Panc1 (cell line): ENCODE data around the gene USP8. TPM values are rescaled to one million over a fixed set of nuclear protein-coding genes. Genes with fewer than 3 reads are reported as not detected.

Source experiments
- ATAC-seq: fragments of 200-7000 bp; cut with Tn5 transposase; 2 replicates; pipeline ENCODE4 v1.9.1; 2020; ENCODE audit warnings: mild to moderate bottlenecking, moderate library complexity
- BruUV-seq: library from RNA; stranded (reverse); fragments of 400-500 nt; replicated peaks from 2 replicates; lab custom pipeline; 2021; lab: Mats Ljungman, UMichigan
- CTCF ChIA-PET: fragments of 300-600 bp; sonication (Branson Sonifier 250); formaldehyde crosslinking; loops from one replicate; lab custom pipeline; 2022; ENCODE audit warnings: antibody characterized with exemption; lab: Charles Lee
- POLR2A ChIA-PET: fragments of 300-600 bp; sonication (Branson Sonifier 250); formaldehyde crosslinking; loops from one replicate; lab custom pipeline; 2022; ENCODE audit warnings: antibody characterized with exemption; lab: Charles Lee
- DNase-seq: peaks from one replicate; pipeline ENCODE4 v3.0.0-alpha.2; 2010; ENCODE audit warnings: low read depth, low spot score
- H3K27ac ChIP-seq: 2 replicates; pipeline ENCODE4 v1.5.1; 2011; ENCODE audit warnings: mild to moderate bottlenecking, low read length, inconsistent platforms
- H3K27me3 ChIP-seq: fragments of 200-500 bp; sonication (Bioruptor generic); 2 replicates; pipeline ENCODE4 v1.6.0; 2014; ENCODE audit warnings: low read length, inconsistent platforms; ENCODE audit not compliant: control insufficient read depth, insufficient read depth
- H3K36me3 ChIP-seq: fragments of 200-500 bp; sonication (Bioruptor generic); 2 replicates; pipeline ENCODE4 v1.5.1; 2014; ENCODE audit warnings: inconsistent platforms, mild to moderate bottlenecking, low read length, moderate library complexity; ENCODE audit not compliant: control insufficient read depth, insufficient read depth
- H3K4me1 ChIP-seq: 2 replicates; pipeline ENCODE4 v1.5.1; 2011; ENCODE audit warnings: inconsistent platforms, mild to moderate bottlenecking, low read length, moderate library complexity; ENCODE audit not compliant: control insufficient read depth, insufficient read depth
- H3K4me3 ChIP-seq, 2 experiments: 2 replicates each; pipeline ENCODE4 v1.5.1; 2011 to 2012; ENCODE audit warnings: low read depth in 2 of 2, low read length in 2 of 2, mild to moderate bottlenecking in 2 of 2, inconsistent platforms in 1 of 2, moderate library complexity in 1 of 2
- H3K9me3 ChIP-seq: fragments of 200-500 bp; sonication (Bioruptor generic); 2 replicates; pipeline ENCODE4 v1.5.1; 2014; ENCODE audit warnings: low read depth, mild to moderate bottlenecking, inconsistent platforms, low read length, moderate library complexity; ENCODE audit not compliant: control insufficient read depth, insufficient read depth
- CTCF ChIP-seq: fragments of 450-650 bp; IDR thresholded peaks from 2 replicates; pipeline ENCODE4 v1.5.1; 2017; ENCODE audit warnings: mild to moderate bottlenecking
- POLR2AphosphoS5 ChIP-seq: IDR thresholded peaks from 2 replicates; pipeline ENCODE4 v1.6.1; 2012; ENCODE audit warnings: mild to moderate bottlenecking, low read depth, low read length, moderate library complexity
- SIN3A ChIP-seq: IDR thresholded peaks from 2 replicates; pipeline ENCODE4 v1.6.1; 2012; ENCODE audit warnings: low read depth, mild to moderate bottlenecking, low read length, moderate library complexity, borderline replicate concordance; ENCODE audit not compliant: insufficient read depth
- TCF7L2 ChIP-seq: IDR thresholded peaks from 2 replicates; pipeline ENCODE4 v1.6.1; 2011; ENCODE audit warnings: mild to moderate bottlenecking, low read depth, low read length, inconsistent platforms
- in situ Hi-C: cut with HindIII; loops from 2 replicates; pipeline ENCODE4 v1.10.0; 2016; ENCODE audit warnings: low sequenced_read_pairs, low pct_unique_long_range_greater_than_20kb
- intact Hi-C: fragments of 100-400 bp; cut with micrococcal nuclease; formaldehyde crosslinking; loops from one replicate; pipeline ENCODE4 v1.10.0; 2022; ENCODE audit not compliant: unreplicated experiment
- total RNA-seq: library from RNA; stranded (reverse); gene quantifications from one replicate; pipeline ENCODE4 v1.2.1, GENCODE V29; 2021; ENCODE audit not compliant: unreplicated experiment
- TF ChIP-seq, protein P1 (sequence below), 2 experiments: IDR thresholded peaks; 2 replicates each; pipeline ENCODE4 v1.6.1; 2011 to 2012; ENCODE audit warnings: low read depth in 2 of 2, control low read depth in 1 of 2, low read length in 1 of 2, mild to moderate bottlenecking in 1 of 2, moderate library complexity in 1 of 2; ENCODE audit not compliant: insufficient read depth in 1 of 2

Gene USP8
- total RNA-seq, 1 experiment from 2014 or later = 57.3 TPM

- POLR2A ChIA-PET = no interaction called here
- no peaks in the 10 kb centered on the region for H3K27me3 ChIP-seq
- H3K4me3 ChIP-seq = no peak overlapping the region
- in situ Hi-C loops (no loop called here), intact Hi-C loops (no loop called here)
- CTCF ChIA-PET = interaction anchor here (0.6 kb wide), 1 partner anchor 877 kb away, joined by 3 read pairs; no protein-coding TSS in a partner anchor
- H3K9me3 ChIP-seq = no peaks in the 10 kb centered on the region
- no peak for DNase-seq
- no peak overlapping the region for H3K27ac ChIP-seq
- no peaks in the 10 kb centered on the region for H3K4me1 ChIP-seq
- no peaks in the 10 kb centered on the region for H3K36me3 ChIP-seq
- no TSS peak for BruUV-seq
- ATAC-seq = no peak
- TF ChIP-seq, protein P1, sequence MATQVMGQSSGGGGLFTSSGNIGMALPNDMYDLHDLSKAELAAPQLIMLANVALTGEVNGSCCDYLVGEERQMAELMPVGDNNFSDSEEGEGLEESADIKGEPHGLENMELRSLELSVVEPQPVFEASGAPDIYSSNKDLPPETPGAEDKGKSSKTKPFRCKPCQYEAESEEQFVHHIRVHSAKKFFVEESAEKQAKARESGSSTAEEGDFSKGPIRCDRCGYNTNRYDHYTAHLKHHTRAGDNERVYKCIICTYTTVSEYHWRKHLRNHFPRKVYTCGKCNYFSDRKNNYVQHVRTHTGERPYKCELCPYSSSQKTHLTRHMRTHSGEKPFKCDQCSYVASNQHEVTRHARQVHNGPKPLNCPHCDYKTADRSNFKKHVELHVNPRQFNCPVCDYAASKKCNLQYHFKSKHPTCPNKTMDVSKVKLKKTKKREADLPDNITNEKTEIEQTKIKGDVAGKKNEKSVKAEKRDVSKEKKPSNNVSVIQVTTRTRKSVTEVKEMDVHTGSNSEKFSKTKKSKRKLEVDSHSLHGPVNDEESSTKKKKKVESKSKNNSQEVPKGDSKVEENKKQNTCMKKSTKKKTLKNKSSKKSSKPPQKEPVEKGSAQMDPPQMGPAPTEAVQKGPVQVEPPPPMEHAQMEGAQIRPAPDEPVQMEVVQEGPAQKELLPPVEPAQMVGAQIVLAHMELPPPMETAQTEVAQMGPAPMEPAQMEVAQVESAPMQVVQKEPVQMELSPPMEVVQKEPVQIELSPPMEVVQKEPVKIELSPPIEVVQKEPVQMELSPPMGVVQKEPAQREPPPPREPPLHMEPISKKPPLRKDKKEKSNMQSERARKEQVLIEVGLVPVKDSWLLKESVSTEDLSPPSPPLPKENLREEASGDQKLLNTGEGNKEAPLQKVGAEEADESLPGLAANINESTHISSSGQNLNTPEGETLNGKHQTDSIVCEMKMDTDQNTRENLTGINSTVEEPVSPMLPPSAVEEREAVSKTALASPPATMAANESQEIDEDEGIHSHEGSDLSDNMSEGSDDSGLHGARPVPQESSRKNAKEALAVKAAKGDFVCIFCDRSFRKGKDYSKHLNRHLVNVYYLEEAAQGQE (IDR thresholded peaks at IDR 0.05; ENCODE audit: insufficient read depth in 1 of 2, low read depth in 2 of 2, low read length in 1 of 2) = no peak
- TF ChIP-seq POLR2AphosphoS5 = no peak
- no peak for TF ChIP-seq SIN3A
- TF ChIP-seq CTCF = no peak
- TF ChIP-seq TCF7L2 = no peak
Observed at GRCh38 chr15:50506121-50506520, 81.9 kb downstream of the USP8 start.

DNA sequence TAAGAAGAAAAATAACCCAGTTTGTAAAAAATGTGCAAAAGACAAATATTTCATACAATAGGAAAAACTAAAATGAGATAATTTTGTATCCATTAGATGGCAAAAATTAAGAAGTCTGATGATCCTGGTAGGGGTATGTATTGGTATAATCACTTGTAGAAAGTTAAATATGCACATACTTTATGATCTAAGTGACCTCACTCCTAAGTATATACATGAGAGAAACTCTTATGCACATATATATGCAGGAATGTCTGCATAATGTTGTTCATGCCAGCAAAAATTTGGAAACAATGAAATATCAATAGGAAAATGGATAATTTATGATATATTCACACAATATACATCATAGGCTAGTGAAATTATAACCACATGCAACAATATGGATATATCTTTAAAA lies 88.8 kb downstream of the USP8 start:
- CTCF ChIA-PET = no interaction called here
- TF ChIP-seq POLR2AphosphoS5 = no peak
- no peak for TF ChIP-seq TCF7L2
- no peak for TF ChIP-seq CTCF
- TF ChIP-seq, protein P1 (IDR thresholded peaks at IDR 0.05; ENCODE audit: insufficient read depth in 1 of 2, low read depth in 2 of 2, low read length in 1 of 2) = no peak
- no peak for TF ChIP-seq SIN3A
- DNase-seq (no peak), ATAC-seq (no peak)
- Histone ChIP-seq H3K36me3 (no peaks in the 10 kb centered on the region), H3K27ac (no peak overlapping the region), H3K4me3 (no peak overlapping the region), H3K27me3 (no peaks in the 10 kb centered on the region), H3K4me1 (no peaks in the 10 kb centered on the region), H3K9me3 (no peaks in the 10 kb centered on the region)
- intact Hi-C loops = no loop called here
- POLR2A ChIA-PET = no interaction called here
- in situ Hi-C loops = no loop called here
- no TSS peak for BruUV-seq
